ENCODE results near the gene HOXA4. TPM values are rescaled to one million over a fixed set of nuclear protein-coding genes. Genes with fewer than 3 reads are reported as not detected.

Gene HOXA4
- total RNA-seq, 1 experiment from 2014 or later: 4.8 TPM

DNA sequence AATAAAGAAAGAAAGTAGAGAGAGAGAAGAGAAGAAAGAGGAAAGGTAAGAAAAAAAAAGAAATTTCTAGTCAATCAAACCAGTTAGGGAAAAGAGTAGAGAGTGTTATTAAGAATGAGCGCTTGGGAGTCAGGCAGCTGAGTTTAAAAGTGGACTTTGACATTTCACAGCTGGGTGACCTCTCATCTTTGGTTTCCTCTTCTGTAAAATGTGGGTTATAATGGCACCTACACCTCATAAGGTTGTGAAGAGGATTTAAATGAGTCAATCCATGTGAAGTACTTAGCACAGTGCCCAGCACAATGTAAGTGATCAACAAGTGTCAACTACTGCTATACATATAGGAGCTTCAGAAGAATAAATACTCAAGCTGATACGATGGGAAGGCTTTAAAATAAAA, 46.9 kb downstream of the HOXA4 start:
- Mint-ChIP-seq H3K4me3 (ENCODE audit: unreplicated experiment) (no peak overlapping the region), H3K36me3 (ENCODE audit: insufficient read depth, unreplicated experiment) (no peaks in the 10 kb centered on the region), H3K27ac (ENCODE audit: unreplicated experiment) (no peak overlapping the region), H3K4me1 (ENCODE audit: low read depth, unreplicated experiment) (peaks cover 30% of the 10 kb centered on the region), H3K9me3 (ENCODE audit: unreplicated experiment) (no peaks in the 10 kb centered on the region), H3K27me3 (ENCODE audit: insufficient read depth, unreplicated experiment) (no peaks in the 10 kb centered on the region)
- CTCF ChIA-PET: no interaction called here
- TF ChIP-seq, protein P1, sequence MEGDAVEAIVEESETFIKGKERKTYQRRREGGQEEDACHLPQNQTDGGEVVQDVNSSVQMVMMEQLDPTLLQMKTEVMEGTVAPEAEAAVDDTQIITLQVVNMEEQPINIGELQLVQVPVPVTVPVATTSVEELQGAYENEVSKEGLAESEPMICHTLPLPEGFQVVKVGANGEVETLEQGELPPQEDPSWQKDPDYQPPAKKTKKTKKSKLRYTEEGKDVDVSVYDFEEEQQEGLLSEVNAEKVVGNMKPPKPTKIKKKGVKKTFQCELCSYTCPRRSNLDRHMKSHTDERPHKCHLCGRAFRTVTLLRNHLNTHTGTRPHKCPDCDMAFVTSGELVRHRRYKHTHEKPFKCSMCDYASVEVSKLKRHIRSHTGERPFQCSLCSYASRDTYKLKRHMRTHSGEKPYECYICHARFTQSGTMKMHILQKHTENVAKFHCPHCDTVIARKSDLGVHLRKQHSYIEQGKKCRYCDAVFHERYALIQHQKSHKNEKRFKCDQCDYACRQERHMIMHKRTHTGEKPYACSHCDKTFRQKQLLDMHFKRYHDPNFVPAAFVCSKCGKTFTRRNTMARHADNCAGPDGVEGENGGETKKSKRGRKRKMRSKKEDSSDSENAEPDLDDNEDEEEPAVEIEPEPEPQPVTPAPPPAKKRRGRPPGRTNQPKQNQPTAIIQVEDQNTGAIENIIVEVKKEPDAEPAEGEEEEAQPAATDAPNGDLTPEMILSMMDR (IDR thresholded peaks at IDR 0.05; ENCODE audit: insufficient read depth in 1 of 2, low read depth in 1 of 2, low read length in 1 of 2, severe bottlenecking in 1 of 2, unreplicated experiment in 1 of 2): no peak
- no peaks in the 10 kb centered on the region for H3K27me3 ChIP-seq (replicated peaks; ENCODE audit: control insufficient read depth, insufficient read depth, low read length)
- H3K9me3 ChIP-seq: no peaks in the 10 kb centered on the region
- intact Hi-C loops (cut with micrococcal nuclease; ENCODE audit: unreplicated experiment): loop anchor here (5.0 kb wide), 1 partner anchor 46 kb away; no protein-coding TSS in a partner anchor
- no peaks in the 10 kb centered on the region for H3K36me3 ChIP-seq (ENCODE audit: control insufficient read depth, insufficient read depth, low read length)
- peaks cover 37% of the 10 kb centered on the region for H3K4me1 ChIP-seq
- no TSS peak for BruUV-seq (replicated peaks)
- POLR2A ChIA-PET: no interaction called here
- H3K4me3 ChIP-seq (ENCODE audit: low read depth, low read length): no peak overlapping the region
- no peak for DNase-seq

DNA sequence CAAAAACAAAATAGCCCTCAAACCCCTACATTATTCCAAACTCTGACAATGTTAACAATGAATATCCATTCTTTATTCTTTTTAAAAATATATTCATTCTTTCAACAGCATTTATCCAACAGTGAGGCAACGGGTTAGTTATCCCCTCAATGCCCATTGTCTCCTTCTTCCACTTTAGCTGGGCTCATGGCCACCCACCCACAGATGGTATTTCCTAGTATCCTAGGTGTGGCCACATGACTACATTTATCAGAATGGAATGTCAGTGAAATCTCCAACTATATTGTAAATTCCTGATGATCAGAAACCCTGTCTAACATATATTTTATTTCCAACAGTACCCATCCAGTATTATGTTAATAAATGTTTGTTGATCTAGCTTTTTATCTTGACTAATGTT, 48.4 kb downstream of the HOXA4 start:
- POLR2A ChIA-PET: no interaction called here
- H3K9me3 Mint-ChIP-seq (ENCODE audit: unreplicated experiment): no peaks in the 10 kb centered on the region
- peak overlapping the region; percentile 91 for H3K27ac Mint-ChIP-seq (ENCODE audit: unreplicated experiment)
- CTCF ChIA-PET: no interaction called here
- H3K27me3 ChIP-seq (replicated peaks; ENCODE audit: control insufficient read depth, insufficient read depth, low read length): no peaks in the 10 kb centered on the region
- BruUV-seq (replicated peaks): no TSS peak
- peaks cover 37% of the 10 kb centered on the region for H3K4me1 ChIP-seq
- no peaks in the 10 kb centered on the region for H3K36me3 ChIP-seq (ENCODE audit: control insufficient read depth, insufficient read depth, low read length)
- H3K27me3 Mint-ChIP-seq (ENCODE audit: insufficient read depth, unreplicated experiment): no peaks in the 10 kb centered on the region
- peaks cover 30% of the 10 kb centered on the region for H3K4me1 Mint-ChIP-seq (ENCODE audit: low read depth, unreplicated experiment)
- H3K4me3 ChIP-seq (ENCODE audit: low read depth, low read length): no peak overlapping the region
- intact Hi-C loops (cut with micrococcal nuclease; ENCODE audit: unreplicated experiment): loop anchor here (5.0 kb wide), 1 partner anchor 45 kb away; no protein-coding TSS in a partner anchor
- no peak overlapping the region for H3K4me3 Mint-ChIP-seq (ENCODE audit: unreplicated experiment)
- no peaks in the 10 kb centered on the region for H3K36me3 Mint-ChIP-seq (ENCODE audit: insufficient read depth, unreplicated experiment)
- TF ChIP-seq, protein P1 (IDR thresholded peaks at IDR 0.05; ENCODE audit: insufficient read depth in 1 of 2, low read depth in 1 of 2, low read length in 1 of 2, severe bottlenecking in 1 of 2, unreplicated experiment in 1 of 2): no peak
- H3K9me3 ChIP-seq: no peaks in the 10 kb centered on the region
- DNase-seq: no peak

DNA sequence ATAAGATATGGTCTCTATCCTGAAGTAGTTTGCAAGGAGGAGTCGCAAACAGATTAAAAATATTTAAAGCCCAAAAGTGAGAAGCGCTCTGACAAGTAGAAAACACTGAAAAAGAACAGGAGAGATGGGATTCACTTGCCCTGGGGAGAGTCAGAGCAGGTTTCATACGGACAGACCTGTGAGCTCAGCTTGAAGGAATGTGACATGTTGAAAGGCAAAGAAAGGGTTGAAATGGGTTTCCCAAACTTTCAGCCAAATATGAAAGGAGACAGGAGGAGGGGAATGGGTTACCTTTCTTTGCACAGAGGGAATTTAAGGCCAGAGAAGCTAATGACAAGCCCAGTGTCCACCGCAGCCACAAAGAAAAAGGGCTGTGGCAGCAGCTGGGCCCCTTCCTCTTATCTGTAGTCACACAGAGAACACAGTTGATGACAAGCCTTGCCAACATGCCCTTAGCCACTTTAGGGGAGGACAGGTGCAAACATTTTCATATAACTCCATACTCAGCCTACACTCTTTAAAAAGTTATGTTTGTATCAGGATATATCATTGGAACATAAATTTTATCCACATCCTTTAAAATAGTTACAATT, 49.6 kb downstream of the HOXA4 start:
- Histone ChIP-seq H3K4me1 (peaks cover 37% of the 10 kb centered on the region), H3K9me3 (no peaks in the 10 kb centered on the region), H3K27me3 (replicated peaks; ENCODE audit: control insufficient read depth, insufficient read depth, low read length) (no peaks in the 10 kb centered on the region), H3K36me3 (ENCODE audit: control insufficient read depth, insufficient read depth, low read length) (no peaks in the 10 kb centered on the region), H3K4me3 (ENCODE audit: low read depth, low read length) (no peak overlapping the region)
- Mint-ChIP-seq H3K4me1 (ENCODE audit: low read depth, unreplicated experiment) (peaks cover 30% of the 10 kb centered on the region), H3K27ac (ENCODE audit: unreplicated experiment) (peak overlapping the region; percentile 91), H3K27me3 (ENCODE audit: insufficient read depth, unreplicated experiment) (no peaks in the 10 kb centered on the region), H3K36me3 (ENCODE audit: insufficient read depth, unreplicated experiment) (no peaks in the 10 kb centered on the region), H3K4me3 (ENCODE audit: unreplicated experiment) (peak overlapping the region; percentile 54), H3K9me3 (ENCODE audit: unreplicated experiment) (no peaks in the 10 kb centered on the region)
- BruUV-seq (replicated peaks): no TSS peak
- TF ChIP-seq, protein P1 (IDR thresholded peaks at IDR 0.05; ENCODE audit: insufficient read depth in 1 of 2, low read depth in 1 of 2, low read length in 1 of 2, severe bottlenecking in 1 of 2, unreplicated experiment in 1 of 2): no peak
- CTCF ChIA-PET: interaction anchor here (0.6 to 0.9 kb wide), 2 partner anchors 80 to 929 kb away, joined by 3 to 5 read pairs; partner anchors contain the start of gene NFE2L3
- POLR2A ChIA-PET: interaction anchor here (1.1 to 1.8 kb wide), 4 partner anchors 15 to 50 kb away, joined by 3 to 8 read pairs (median 4); partner anchors contain the start of genes HOXA1 and HOXA4
- intact Hi-C loops (cut with micrococcal nuclease; ENCODE audit: unreplicated experiment): loop anchor here (5.0 kb wide), 1 partner anchor 44 kb away; no protein-coding TSS in a partner anchor
- peak; percentile 62 to 74 for DNase-seq

Data from Caco-2 (cell line).